ENCODE data around the gene C20orf202. TPM values are rescaled to one million over a fixed set of nuclear protein-coding genes. Genes with fewer than 3 reads are reported as not detected.
"Not testable (repeated sequence)": the region's sequence is repeated elsewhere in the genome, so short reads cannot be mapped to it uniquely, and the experiment has no call there.

The C20orf202 gene
- total RNA-seq, 1 experiment from 2014 or later: 0.13 TPM

- DNase-seq (ENCODE audit: low spot score): no peak
Measured at GRCh38 chr20:1247689-1248088, 44.4 kb downstream of the C20orf202 start.

DNA sequence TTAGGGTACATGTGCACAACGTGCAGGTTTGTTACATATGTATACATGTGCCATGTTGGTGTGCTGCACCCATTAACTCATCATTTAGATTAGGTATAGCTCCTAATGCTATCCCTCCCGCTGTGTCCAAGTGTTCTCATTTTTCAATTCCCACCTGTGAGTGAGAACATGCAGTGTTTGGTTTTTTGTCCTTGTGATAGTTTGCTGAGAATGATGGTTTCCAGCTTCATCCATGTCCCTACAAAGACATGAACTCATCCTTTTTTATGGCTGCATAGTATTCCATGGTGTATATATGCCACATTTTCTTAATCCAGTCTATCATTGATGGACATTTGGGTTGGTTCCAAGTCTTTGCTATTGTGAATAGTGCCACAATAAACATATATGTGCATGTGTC, 47.0 kb downstream of the C20orf202 start:
- DNase-seq (ENCODE audit: low spot score): not testable (repeated sequence)

- DNase-seq (ENCODE audit: low spot score): no peak
Measured at GRCh38 chr20:1252416-1252815, 49.2 kb downstream of the C20orf202 start.

DNA sequence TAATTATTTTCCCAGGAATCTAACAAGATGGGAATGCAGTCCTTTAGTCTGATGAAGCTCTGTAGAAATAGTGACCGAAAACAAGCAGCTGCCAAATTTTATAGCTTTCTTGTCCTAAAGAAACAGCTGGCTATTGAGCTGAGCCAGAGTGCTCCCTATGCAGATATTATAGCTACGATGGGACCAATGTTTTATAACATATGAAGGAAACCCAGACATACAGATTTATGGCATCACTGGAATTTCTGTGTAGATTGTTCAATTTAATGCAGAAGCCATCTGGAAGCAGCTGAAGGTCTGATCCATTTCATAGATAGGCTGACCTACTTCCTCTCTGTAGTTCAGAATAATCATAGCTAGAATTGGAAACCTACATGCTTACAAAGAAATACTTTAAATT, 51.0 kb downstream of the C20orf202 start:
- no peak for DNase-seq (ENCODE audit: low spot score)

GRCh38 chr20:1255675-1256074, 52.4 kb downstream of the C20orf202 start:
- no peak for DNase-seq (ENCODE audit: low spot score)

Other genes starting within 250 kb of the C20orf202 start
- not detected in 2 replicates for gene RSPO4, start 201.1 kb upstream of the C20orf202 start, total RNA-seq (2014; rRNA removed; shearing (Covaris generic))
- 47.2 and 50.7 TPM in 2 replicates for gene PSMF1, start 84.9 kb upstream of the C20orf202 start, total RNA-seq (2014; rRNA removed; shearing (Covaris generic))
- 8.8 and 8.9 TPM in 2 replicates for gene TMEM74B, start 18.5 kb upstream of the C20orf202 start, total RNA-seq (2014; rRNA removed; shearing (Covaris generic))
- not detected in 2 replicates for gene RAD21L1, start 22.6 kb downstream of the C20orf202 start, total RNA-seq (2014; rRNA removed; shearing (Covaris generic))
- 0.13 and 0.36 TPM in 2 replicates for gene SNPH, start 62.8 kb downstream of the C20orf202 start, total RNA-seq (2014; rRNA removed; shearing (Covaris generic))
- 19.1 and 22.4 TPM in 2 replicates for gene SDCBP2, start 125.7 kb downstream of the C20orf202 start, total RNA-seq (2014; rRNA removed; shearing (Covaris generic))
- 86.3 and 91.6 TPM in 2 replicates for gene FKBP1A, start 189.6 kb downstream of the C20orf202 start, total RNA-seq (2014; rRNA removed; shearing (Covaris generic))